GM12878 (cell line): Measurements from ENCODE around the gene CTSE.
"Not testable (repeated sequence)": the region's sequence is repeated elsewhere in the genome, so short reads cannot be mapped to it uniquely, and the experiment has no call there.

ENCODE experiments used
- BHLHE40 ChIP-seq, 2 experiments: fragments of 450-650 bp in 1 of 2; IDR thresholded peaks; 2 replicates each; pipeline ENCODE4 v1.6.1; 2011 to 2017; ENCODE audit warnings: low read depth in 2 of 2, borderline replicate concordance in 1 of 2, improper control_type of control experiment in 1 of 2, low read length in 1 of 2, mild to moderate bottlenecking in 1 of 2
- CBX3 ChIP-seq: fragments of 200-600 bp; sonication (generic); IDR thresholded peaks from 2 replicates; pipeline ENCODE4 v1.6.1; 2016; ENCODE audit warnings: low read depth, borderline replicate concordance
- CTCF ChIP-seq, 3 experiments: IDR thresholded peaks in 2 of 3; conservative IDR thresholded peaks in 1 of 3; 2 replicates each; pipeline ENCODE4 v1.5.1; 2011; ENCODE audit warnings: low read depth in 3 of 3, low read length in 3 of 3, mild to moderate bottlenecking in 3 of 3, control low read depth in 2 of 3, moderate library complexity in 2 of 3, inconsistent platforms in 1 of 3, mixed read lengths in 1 of 3; ENCODE audit not compliant: control insufficient read depth in 2 of 3, insufficient read depth in 1 of 3; ENCODE audit errors: extremely low read depth in 1 of 3
- EZH2 ChIP-seq: IDR thresholded peaks from 2 replicates; pipeline ENCODE4 v1.6.1; 2012; ENCODE audit warnings: low read depth, mild to moderate bottlenecking, control low read depth, inconsistent platforms, low read length, borderline replicate concordance; ENCODE audit not compliant: control insufficient read depth
- MXI1 ChIP-seq: fragments of 150-350 bp; IDR thresholded peaks from 2 replicates; pipeline ENCODE4 v1.6.1; 2011; ENCODE audit warnings: low read depth, mild to moderate bottlenecking, inconsistent platforms, low read length, improper control_type of control experiment
- RFX5 ChIP-seq: IDR thresholded peaks from 2 replicates; pipeline ENCODE4 v1.6.1; 2011; ENCODE audit warnings: low read depth, low read length, improper control_type of control experiment
- SMAD1 ChIP-seq: fragments of 450-650 bp; IDR thresholded peaks from 2 replicates; pipeline ENCODE4 v1.6.1; 2018; ENCODE audit warnings: mild to moderate bottlenecking, low read depth; ENCODE audit not compliant: partially characterized antibody
- TCF3 ChIP-seq: IDR thresholded peaks from 2 replicates; pipeline ENCODE4 v1.6.1; 2012; ENCODE audit warnings: low read depth, mild to moderate bottlenecking, low read length, borderline replicate concordance; ENCODE audit not compliant: insufficient read depth
- TF ChIP-seq, protein P1 (sequence below): IDR thresholded peaks from 2 replicates; pipeline ENCODE4 v1.6.1; 2011; ENCODE audit warnings: low read depth, low read length, improper control_type of control experiment, borderline replicate concordance

- not testable (repeated sequence) for TF ChIP-seq CTCF (IDR thresholded peaks at IDR 0.05 in 2 of 3, conservative IDR thresholded peaks at IDR 0.05 in 1 of 3; ENCODE audit: control insufficient read depth in 2 of 3, extremely low read depth in 1 of 3, insufficient read depth in 1 of 3, low read depth in 3 of 3, low read length in 3 of 3); BHLHE40 (IDR thresholded peaks at IDR 0.05; ENCODE audit: borderline replicate concordance in 1 of 2, low read depth in 2 of 2, low read length in 1 of 2); SMAD1; MXI1; TCF3; RFX5; EZH2; CBX3
- TF ChIP-seq, protein P1, sequence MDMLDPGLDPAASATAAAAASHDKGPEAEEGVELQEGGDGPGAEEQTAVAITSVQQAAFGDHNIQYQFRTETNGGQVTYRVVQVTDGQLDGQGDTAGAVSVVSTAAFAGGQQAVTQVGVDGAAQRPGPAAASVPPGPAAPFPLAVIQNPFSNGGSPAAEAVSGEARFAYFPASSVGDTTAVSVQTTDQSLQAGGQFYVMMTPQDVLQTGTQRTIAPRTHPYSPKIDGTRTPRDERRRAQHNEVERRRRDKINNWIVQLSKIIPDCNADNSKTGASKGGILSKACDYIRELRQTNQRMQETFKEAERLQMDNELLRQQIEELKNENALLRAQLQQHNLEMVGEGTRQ = not testable (repeated sequence)
These were observed 40.3 kb upstream of the CTSE start for GRCh38 chr1:206064001-206064400.
